Left lobe of liver (tissue), 2 donors: ENCODE data around the gene RIN3. TPM values are rescaled to one million over a fixed set of nuclear protein-coding genes. Genes with fewer than 3 reads are reported as not detected.

Source experiments
- ATAC-seq: fragments of 200-7000 bp; cut with Tn5 transposase; one replicate; pipeline ENCODE4 v1.9.1; 2020; ENCODE audit warnings: mild to moderate bottlenecking, moderate library complexity
- DNase-seq: peaks from one replicate; pipeline ENCODE4 v3.0.0-alpha.2; 2020; ENCODE audit warnings: low spot score
- total RNA-seq: library from RNA; stranded (reverse); gene quantifications from one replicate; pipeline ENCODE4 v1.2.1, GENCODE V29; 2021
- donor health status: DM: no; HTN: no; CAD: no; lungs with moderate emphysema.
- donor health status: DM: no; HTN: yes; CAD: no.

RIN3 gene
- total RNA-seq, 1 donor from 2014 or later, result 20.2 TPM

GRCh38 chr14:92735344-92735743, 221.8 kb downstream of the RIN3 start:
- no peak for ATAC-seq
- DNase-seq, result no peak

- no peak for DNase-seq
- no peak for ATAC-seq
These were observed 223.6 kb downstream of the RIN3 start for GRCh38 chr14:92737206-92737605.

- DNase-seq (no peak), ATAC-seq (no peak)
These were observed 224.1 kb downstream of the RIN3 start for GRCh38 chr14:92737619-92738188.

Other genes with a start within 250 kb of the RIN3 start
- gene SLC24A4, start 190.6 kb upstream of the RIN3 start, total RNA-seq, result 0.20 TPM
- gene LGMN, start 234.8 kb downstream of the RIN3 start, total RNA-seq, result 47.0 TPM